ENCODE results near the gene DACT3. TPM values are rescaled to one million over a fixed set of nuclear protein-coding genes. Genes with fewer than 3 reads are reported as not detected.

The DACT3 gene, protein sequence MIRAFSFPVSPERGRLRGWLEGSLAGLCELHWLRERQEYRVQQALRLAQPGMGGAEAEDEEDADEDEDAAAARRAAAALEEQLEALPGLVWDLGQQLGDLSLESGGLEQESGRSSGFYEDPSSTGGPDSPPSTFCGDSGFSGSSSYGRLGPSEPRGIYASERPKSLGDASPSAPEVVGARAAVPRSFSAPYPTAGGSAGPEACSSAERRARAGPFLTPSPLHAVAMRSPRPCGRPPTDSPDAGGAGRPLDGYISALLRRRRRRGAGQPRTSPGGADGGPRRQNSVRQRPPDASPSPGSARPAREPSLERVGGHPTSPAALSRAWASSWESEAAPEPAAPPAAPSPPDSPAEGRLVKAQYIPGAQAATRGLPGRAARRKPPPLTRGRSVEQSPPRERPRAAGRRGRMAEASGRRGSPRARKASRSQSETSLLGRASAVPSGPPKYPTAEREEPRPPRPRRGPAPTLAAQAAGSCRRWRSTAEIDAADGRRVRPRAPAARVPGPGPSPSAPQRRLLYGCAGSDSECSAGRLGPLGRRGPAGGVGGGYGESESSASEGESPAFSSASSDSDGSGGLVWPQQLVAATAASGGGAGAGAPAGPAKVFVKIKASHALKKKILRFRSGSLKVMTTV
- total RNA-seq (2014; rRNA removed; shearing (Covaris generic)), result 0.37 and 0.55 TPM in 2 replicates

DNA sequence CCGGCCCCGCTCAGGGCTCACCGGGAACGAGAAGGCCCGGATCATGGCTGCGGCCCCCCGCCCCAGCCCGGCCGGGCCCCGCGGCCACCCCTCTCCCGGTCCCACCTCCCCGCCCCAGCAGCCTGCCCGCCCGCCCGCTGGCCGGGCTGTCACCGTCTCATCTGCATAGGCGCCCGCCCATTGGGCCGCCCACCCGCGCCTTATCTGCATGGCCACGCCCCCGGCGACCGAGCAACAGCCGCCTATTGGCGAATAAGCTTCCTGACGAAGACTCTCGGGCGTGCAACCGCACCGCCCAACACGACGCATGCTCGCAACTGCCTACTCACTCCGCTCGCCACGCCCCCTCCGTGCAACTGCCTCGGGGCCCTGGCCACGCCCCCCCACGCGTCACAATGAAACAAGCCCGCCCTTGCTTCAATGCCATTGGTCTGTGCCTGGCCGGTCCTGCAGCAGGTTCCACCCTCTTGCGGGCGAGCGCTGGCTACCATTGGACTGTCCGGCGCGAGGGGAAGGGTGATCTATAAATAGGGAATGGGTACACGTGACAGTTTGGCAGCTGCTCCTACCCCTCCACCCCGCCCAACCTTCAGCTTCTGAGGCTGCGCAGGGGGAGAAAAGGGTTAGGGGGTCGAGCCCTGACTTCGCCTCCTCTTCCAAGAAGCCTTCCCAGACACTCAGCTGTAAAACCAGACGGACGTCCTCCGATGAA is at the start of gene DACT3:
Gene DACT3 (minus strand): TSS at position 163 of the 712 bp plus-strand sequence. CDS start 118 bp downstream, at position 45.
- DNase-seq, result peak; percentile 99
- Histone ChIP-seq H3K36me3 (replicated peaks; ENCODE audit: control insufficient read depth, insufficient read depth, low read length) (no peaks in the 10 kb centered on the region), H3K27me3 (ENCODE audit: control insufficient read depth, insufficient read depth, low read length) (peaks cover 23% of the 10 kb centered on the region), H3K4me3 (ENCODE audit: insufficient read depth, low read depth, low read length) (peak within 1 kb of the TSS; percentile 58)

DNA sequence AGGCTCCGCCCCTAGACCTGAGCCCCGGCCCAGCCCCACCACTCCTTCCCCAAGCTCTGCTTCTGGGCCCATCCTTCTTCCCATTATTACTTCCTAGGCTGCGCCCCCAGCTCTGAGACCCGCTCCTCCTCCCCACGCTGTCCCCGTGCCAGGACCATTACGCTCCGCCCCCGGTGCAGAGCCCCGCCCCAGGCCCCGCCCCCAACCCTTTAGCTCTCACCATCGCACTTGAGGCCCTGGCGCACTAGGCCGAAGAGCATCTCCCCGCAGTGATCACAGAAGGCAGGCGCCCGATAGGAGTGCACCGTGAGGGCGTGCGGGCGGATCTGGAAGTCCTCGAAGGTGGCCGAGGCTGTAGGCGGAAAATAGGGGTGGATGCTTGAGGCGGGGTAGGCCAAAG is 49.7 kb upstream of the DACT3 start:
- H3K36me3 ChIP-seq (replicated peaks; ENCODE audit: control insufficient read depth, insufficient read depth, low read length), result peaks cover 15% of the 10 kb centered on the region
- DNase-seq, result peak; percentile 96
- no peak overlapping the region for H3K4me3 ChIP-seq (ENCODE audit: insufficient read depth, low read depth, low read length)
- H3K27me3 ChIP-seq (ENCODE audit: control insufficient read depth, insufficient read depth, low read length), result no peaks in the 10 kb centered on the region

DNA sequence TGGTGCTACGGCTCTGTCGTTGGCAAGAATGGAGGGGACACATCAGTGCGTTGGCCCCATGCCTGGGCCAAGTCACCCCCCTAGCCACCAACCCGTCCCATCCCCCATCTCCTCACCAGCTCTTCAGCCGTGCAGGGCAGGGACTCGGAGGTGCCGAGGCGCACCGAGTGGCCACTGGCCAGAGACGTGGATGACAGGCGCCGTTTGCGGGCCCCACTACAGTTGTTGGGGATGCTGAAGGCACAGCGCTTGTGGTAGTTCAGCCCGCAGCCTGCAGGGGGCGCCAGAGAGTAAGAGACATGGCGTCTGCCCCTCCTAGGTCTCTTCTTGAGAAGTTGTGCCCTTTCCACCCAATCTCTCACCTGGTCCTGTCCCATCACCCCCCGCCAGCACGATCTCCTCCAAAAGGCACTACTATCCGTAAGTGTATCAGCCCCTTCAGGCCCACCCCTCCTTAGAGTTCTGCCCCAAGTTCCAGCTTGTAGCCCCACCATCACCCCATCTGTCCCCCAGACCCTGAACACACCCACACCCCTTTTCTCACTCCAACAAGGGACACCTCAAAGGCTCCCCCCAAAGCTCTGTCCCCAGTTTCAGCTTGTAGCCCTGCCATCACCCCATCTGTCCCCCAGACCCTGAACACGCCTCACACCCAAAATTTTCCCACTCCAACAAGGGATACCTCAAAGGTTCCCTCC is 43.5 kb upstream of the DACT3 start:
- Histone ChIP-seq H3K4me3 (ENCODE audit: insufficient read depth, low read depth, low read length) (no peak overlapping the region), H3K36me3 (replicated peaks; ENCODE audit: control insufficient read depth, insufficient read depth, low read length) (peaks cover 34% of the 10 kb centered on the region), H3K27me3 (ENCODE audit: control insufficient read depth, insufficient read depth, low read length) (no peaks in the 10 kb centered on the region)
- peak; percentile 93 for DNase-seq

DNA sequence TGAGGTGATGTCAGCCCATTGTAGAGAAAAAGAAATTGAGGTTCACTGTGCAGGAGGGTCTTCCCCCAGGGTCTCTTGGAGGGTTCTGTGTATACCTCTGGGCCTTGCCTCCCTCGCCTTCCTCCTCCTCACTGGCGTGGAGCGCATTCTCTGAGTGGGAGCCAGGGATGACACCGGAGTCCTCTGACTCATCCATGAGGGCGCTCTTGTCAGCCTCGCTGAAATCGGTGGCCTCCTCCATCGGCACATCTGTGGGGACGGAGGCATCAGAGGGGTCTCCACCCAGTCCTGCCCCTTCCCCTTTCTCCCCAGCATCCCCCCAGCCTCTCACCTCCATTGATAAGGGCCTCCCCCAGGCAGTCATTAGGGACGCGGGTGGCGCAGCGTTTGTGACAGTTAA is 39.7 kb upstream of the DACT3 start:
- H3K4me3 ChIP-seq (ENCODE audit: insufficient read depth, low read depth, low read length), result no peak overlapping the region
- H3K36me3 ChIP-seq (replicated peaks; ENCODE audit: control insufficient read depth, insufficient read depth, low read length), result peaks cover 37% of the 10 kb centered on the region
- DNase-seq, result no peak
- no peaks in the 10 kb centered on the region for H3K27me3 ChIP-seq (ENCODE audit: control insufficient read depth, insufficient read depth, low read length)

DNA sequence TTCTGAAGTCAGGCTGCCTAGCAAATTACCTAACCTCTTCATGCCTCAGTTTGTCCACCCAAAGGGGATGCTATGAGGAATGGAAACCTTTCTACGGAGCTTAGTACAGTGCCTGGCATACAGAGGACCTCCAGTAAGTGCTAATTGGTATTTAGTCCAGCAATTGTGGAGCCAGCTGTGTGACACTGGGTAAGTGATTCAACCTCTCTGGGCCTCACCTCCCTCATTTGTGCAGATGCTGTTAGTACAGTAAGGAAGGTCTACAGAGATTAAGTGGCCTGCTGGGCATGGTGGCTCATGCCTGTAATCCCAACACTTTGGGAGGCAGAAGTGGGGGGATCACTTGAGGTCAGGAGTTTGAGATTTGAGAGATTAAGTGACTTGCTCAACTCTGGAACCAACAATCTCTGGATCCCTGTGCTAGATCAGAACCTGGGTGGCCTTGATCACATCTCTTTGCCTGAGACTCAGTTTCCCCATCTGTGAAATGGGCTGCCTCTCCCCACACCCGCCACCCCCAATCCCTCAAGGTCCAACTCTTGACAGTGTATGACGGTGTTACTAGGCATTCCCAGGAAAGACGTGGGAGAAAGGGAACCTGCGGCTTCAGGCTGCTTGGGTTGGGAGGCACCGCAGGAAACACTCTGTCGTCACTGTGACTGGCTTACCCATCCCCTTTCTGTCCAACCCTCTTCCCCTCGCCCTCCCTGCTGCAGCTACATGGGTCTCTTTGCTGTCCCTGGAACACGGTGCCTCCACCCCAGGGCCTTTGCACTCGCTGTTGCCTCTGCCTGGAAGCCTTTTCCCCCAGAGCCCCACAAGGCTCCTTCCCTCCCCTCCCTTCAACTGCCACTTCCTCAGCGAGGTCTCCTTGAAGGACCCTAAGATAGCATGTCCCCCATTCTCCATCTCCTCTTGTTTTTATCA is 37.7 kb upstream of the DACT3 start:
- Histone ChIP-seq H3K4me3 (ENCODE audit: insufficient read depth, low read depth, low read length) (no peak overlapping the region), H3K36me3 (replicated peaks; ENCODE audit: control insufficient read depth, insufficient read depth, low read length) (peaks cover 44% of the 10 kb centered on the region), H3K27me3 (ENCODE audit: control insufficient read depth, insufficient read depth, low read length) (no peaks in the 10 kb centered on the region)
- DNase-seq, result no peak

DNA sequence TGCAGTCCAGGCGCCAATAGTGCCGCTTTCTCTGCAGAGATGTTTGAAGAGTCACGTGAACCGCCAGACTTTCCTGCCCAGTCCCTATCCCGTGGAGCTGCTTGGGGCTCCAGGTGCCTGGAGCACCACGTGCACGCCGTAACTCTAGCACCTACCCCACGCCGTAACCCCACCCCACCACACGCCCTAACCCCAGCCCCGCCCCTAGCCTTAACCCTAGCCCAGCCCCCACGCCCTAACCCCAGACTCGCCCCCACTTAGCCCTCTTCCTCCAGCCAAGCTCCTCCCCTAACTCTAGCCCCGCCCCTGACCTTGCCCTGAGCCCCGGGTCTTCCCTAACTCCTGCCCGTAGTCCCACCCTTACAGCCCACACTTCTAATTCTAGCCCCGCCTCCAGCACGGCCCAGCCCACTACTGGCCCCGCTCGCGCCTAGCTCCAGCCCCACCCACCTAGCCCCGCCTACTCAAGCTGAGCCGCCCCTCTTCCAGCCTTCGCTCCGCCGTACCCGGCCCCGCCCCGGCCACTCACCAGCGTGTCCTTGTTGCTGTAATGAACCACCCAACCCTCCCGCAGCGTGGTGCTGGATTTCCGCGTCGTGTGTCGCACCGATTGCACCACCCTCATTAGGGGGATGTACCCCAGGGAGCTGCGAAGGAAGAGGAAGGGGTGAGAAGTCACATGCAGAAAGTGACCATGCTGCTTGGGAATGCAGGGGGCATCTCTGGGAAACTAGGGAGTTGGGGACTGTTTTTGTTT is 36.4 kb upstream of the DACT3 start:
- peak; percentile 100 for DNase-seq
- peak overlapping the region; percentile 24 for H3K4me3 ChIP-seq (ENCODE audit: insufficient read depth, low read depth, low read length)

DNA sequence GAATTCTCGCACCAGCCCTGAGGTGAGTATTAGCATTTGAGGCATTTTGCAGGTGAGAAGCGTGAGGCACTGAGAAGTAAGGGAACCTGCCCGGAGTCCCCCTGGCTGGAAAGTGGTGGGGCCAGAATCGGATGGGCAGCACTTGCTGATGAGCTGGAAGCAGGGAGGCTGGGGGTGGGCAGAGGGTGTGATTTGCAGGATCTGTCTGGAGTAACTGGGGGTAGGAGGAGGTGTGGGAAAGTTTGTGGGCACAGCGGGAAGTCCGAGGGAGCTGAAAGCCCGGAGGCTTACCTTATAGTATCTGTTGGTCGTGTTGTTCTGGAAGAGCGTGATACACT is 35.9 kb upstream of the DACT3 start:
- no peak overlapping the region; the same call in 1 of the 2 replicates for H3K4me3 ChIP-seq (ENCODE audit: insufficient read depth, low read depth, low read length)
- H3K27me3 ChIP-seq (ENCODE audit: control insufficient read depth, insufficient read depth, low read length), result no peaks in the 10 kb centered on the region
- H3K36me3 ChIP-seq (replicated peaks; ENCODE audit: control insufficient read depth, insufficient read depth, low read length), result peaks cover 56% of the 10 kb centered on the region
- no peak for DNase-seq

More for the DNA sequence above, 36.4 kb upstream of the DACT3 start:
- Histone ChIP-seq H3K27me3 (ENCODE audit: control insufficient read depth, insufficient read depth, low read length) (no peaks in the 10 kb centered on the region), H3K36me3 (replicated peaks; ENCODE audit: control insufficient read depth, insufficient read depth, low read length) (peaks cover 54% of the 10 kb centered on the region)

DNA sequence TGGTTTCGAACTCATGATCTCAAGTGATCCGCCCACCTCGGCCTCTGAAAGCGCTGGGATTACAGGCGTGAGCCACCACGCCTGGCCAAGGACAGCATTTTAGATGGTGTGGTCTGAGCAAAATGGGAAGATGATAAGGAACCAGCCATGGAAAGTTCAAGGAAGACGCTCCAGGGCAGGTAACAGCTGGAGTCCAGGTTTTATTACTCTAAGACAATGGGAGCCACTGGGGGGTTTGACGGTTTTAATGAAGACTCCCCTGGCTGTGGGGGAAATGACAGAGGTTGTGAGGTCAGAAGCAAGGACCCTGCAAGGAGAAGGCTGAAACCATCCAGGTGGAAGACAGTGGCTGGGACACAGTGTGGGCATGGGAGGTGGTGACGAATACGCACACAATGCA is 35.1 kb upstream of the DACT3 start:
- peaks cover 62% of the 10 kb centered on the region for H3K36me3 ChIP-seq (replicated peaks; ENCODE audit: control insufficient read depth, insufficient read depth, low read length)
- no peaks in the 10 kb centered on the region for H3K27me3 ChIP-seq (ENCODE audit: control insufficient read depth, insufficient read depth, low read length)
- DNase-seq, result no peak
- H3K4me3 ChIP-seq (ENCODE audit: insufficient read depth, low read depth, low read length), result no peak overlapping the region

DNA sequence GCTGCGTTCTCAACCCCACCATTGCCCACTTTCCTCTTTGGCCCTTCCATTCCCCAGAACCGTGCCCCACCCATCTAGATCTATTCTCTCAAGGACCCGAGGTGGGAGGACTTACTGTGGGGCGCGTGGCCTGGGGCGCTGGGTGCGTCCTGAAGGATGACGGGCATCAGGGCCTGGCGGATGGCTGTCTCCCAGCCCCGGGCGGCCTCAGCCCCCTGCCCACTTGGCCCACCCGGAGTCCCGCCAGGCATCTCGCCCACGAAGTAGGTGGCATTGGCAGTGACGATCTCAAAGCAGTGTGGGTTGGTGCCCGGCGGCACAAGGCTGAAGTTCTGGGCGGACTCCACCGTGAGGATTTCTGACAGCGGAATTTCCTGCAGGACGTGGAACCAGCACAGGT is 32.8 kb upstream of the DACT3 start:
- Histone ChIP-seq H3K4me3 (ENCODE audit: insufficient read depth, low read depth, low read length) (no peak overlapping the region), H3K27me3 (ENCODE audit: control insufficient read depth, insufficient read depth, low read length) (no peaks in the 10 kb centered on the region), H3K36me3 (replicated peaks; ENCODE audit: control insufficient read depth, insufficient read depth, low read length) (peaks cover 54% of the 10 kb centered on the region)
- no peak for DNase-seq

DNA sequence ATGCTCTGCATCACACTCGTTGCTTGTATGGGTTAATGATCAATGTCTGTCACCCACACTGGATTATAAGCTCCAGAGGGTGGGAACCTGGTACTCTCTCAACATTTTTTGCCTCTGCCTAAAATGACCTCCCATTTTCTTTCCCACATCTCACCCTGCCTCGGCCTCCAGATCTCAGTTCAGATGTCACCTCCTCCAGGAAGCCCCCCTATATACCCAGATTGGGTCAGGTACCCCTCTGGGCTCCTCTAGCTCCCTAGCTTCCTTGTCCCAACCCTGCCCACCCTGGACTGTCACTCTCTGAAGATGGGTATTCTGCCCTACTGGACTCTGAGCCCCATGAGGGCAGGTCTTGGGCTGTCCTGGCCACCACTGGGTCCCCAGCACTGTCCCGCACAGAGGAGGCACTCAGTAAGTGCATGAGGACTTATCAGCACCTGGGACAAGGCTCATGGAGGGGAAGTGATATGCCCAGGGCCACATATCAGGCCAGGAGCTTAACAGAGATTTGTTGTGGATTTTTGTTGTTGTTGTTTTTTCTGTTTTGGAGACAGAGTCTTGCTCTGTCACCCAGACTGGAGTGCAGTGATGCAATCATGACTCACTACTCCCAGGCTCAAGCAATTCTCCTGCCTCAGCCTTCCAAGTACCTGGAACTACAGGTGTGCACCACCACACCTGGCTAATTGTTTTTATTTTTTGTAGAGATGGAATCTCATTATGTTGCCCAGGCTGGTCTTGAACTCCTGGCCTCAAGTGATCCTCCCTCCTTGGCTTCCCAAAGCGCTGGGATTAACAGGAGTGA is 32.1 kb upstream of the DACT3 start:
- H3K36me3 ChIP-seq (replicated peaks; ENCODE audit: control insufficient read depth, insufficient read depth, low read length), result peaks cover 49% of the 10 kb centered on the region
- H3K27me3 ChIP-seq (ENCODE audit: control insufficient read depth, insufficient read depth, low read length), result no peaks in the 10 kb centered on the region
- DNase-seq, result no peak
- no peak overlapping the region for H3K4me3 ChIP-seq (ENCODE audit: insufficient read depth, low read depth, low read length)

DNA sequence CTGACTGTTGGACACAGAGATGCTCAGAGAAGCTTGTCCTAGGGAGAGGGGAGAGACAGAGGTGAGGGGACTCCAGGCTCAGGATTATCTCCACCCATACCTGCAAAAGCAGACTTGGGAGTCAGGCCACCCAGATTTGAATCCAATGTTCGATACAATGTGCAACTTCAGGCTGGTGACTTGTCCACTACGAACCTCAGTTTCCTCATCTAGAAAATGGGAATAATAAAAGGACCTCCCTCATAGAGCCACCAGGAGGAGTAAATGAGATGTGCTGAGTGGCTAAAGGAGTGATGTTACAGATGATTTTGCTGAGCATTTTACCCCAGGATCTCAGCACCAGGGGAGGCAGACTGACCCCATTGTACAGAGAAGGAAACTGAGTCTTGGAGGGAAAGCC is 31.0 kb upstream of the DACT3 start:
- Histone ChIP-seq H3K36me3 (replicated peaks; ENCODE audit: control insufficient read depth, insufficient read depth, low read length) (peaks cover 56% of the 10 kb centered on the region), H3K27me3 (ENCODE audit: control insufficient read depth, insufficient read depth, low read length) (no peaks in the 10 kb centered on the region), H3K4me3 (ENCODE audit: insufficient read depth, low read depth, low read length) (no peak overlapping the region)
- DNase-seq, result no peak

DNA sequence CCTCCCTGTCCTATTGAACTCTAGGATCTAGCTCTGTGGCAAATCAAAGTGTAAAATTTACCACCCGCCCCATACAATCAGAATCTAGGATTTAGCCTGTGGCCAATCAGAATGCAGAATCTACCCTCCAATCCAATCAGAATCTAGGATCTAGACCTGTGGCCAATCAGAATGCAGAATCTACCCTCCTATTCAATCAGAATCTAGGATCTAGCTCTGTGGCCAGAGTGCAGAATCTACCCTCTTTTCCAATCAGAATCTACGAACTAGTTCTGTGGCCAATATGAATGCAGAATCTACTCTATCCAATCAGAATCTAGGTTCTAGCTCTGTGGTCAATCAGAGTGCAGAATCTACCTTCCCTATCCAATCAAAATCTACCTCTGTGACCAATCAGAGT is 30.1 kb upstream of the DACT3 start:
- Histone ChIP-seq H3K4me3 (ENCODE audit: insufficient read depth, low read depth, low read length) (no peak overlapping the region), H3K27me3 (ENCODE audit: control insufficient read depth, insufficient read depth, low read length) (no peaks in the 10 kb centered on the region), H3K36me3 (replicated peaks; ENCODE audit: control insufficient read depth, insufficient read depth, low read length) (peaks cover 54% of the 10 kb centered on the region)
- DNase-seq, result no peak
